ENCODE data around the gene COPZ1.

Gene COPZ1

GRCh38 chr12:54377007-54377406 is 52.1 kb downstream of the COPZ1 start:
- Histone ChIP-seq H3K27me3 (replicated peaks; ENCODE audit: control insufficient read depth, insufficient read depth, low read length) (no peaks in the 10 kb centered on the region; the same call in 1 of the 2 replicates), H3K4me3 (replicated peaks; ENCODE audit: low read depth, low read length) (no peak overlapping the region), H3K36me3 (ENCODE audit: control insufficient read depth, insufficient read depth, low read length) (no peaks in the 10 kb centered on the region; the same call in 1 of the 2 replicates)
- DNase-seq (ENCODE audit: extremely low read depth, insufficient read length): no peak
- no peak for TF ChIP-seq CTCF (IDR thresholded peaks at IDR 0.05; ENCODE audit: insufficient read depth, low read length, poor library complexity, severe bottlenecking)

- TF ChIP-seq CTCF (IDR thresholded peaks at IDR 0.05; ENCODE audit: insufficient read depth, low read length, poor library complexity, severe bottlenecking): no peak
- DNase-seq (ENCODE audit: extremely low read depth, insufficient read length): no peak
- Histone ChIP-seq H3K27me3 (replicated peaks; ENCODE audit: control insufficient read depth, insufficient read depth, low read length) (no peaks in the 10 kb centered on the region; the same call in 1 of the 2 replicates), H3K36me3 (ENCODE audit: control insufficient read depth, insufficient read depth, low read length) (no peaks in the 10 kb centered on the region; the same call in 1 of the 2 replicates), H3K4me3 (replicated peaks; ENCODE audit: low read depth, low read length) (no peak overlapping the region)
Observed at GRCh38 chr12:54377797-54378515, 53.0 kb downstream of the COPZ1 start.

- DNase-seq (ENCODE audit: extremely low read depth, insufficient read length): no peak
- H3K27me3 ChIP-seq (replicated peaks; ENCODE audit: control insufficient read depth, insufficient read depth, low read length): no peaks in the 10 kb centered on the region; the same call in 1 of the 2 replicates
- no peak overlapping the region for H3K4me3 ChIP-seq (replicated peaks; ENCODE audit: low read depth, low read length)
- no peak for TF ChIP-seq CTCF (IDR thresholded peaks at IDR 0.05; ENCODE audit: insufficient read depth, low read length, poor library complexity, severe bottlenecking)
- H3K36me3 ChIP-seq (ENCODE audit: control insufficient read depth, insufficient read depth, low read length): no peaks in the 10 kb centered on the region; the same call in 1 of the 2 replicates
Observed at GRCh38 chr12:54378796-54379397, 54.0 kb downstream of the COPZ1 start.

GRCh38 chr12:54379398-54380201 is 54.7 kb downstream of the COPZ1 start:
- peak; percentile 100 for TF ChIP-seq CTCF (IDR thresholded peaks at IDR 0.05; ENCODE audit: insufficient read depth, low read length, poor library complexity, severe bottlenecking)
- peak; percentile 75 for DNase-seq (ENCODE audit: extremely low read depth, insufficient read length)
- H3K27me3 ChIP-seq (replicated peaks; ENCODE audit: control insufficient read depth, insufficient read depth, low read length): no peaks in the 10 kb centered on the region; the same call in 1 of the 2 replicates
- H3K36me3 ChIP-seq (ENCODE audit: control insufficient read depth, insufficient read depth, low read length): no peaks in the 10 kb centered on the region; the same call in 1 of the 2 replicates
- H3K4me3 ChIP-seq (replicated peaks; ENCODE audit: low read depth, low read length): no peak overlapping the region

GRCh38 chr12:54381136-54381535 is 56.2 kb downstream of the COPZ1 start:
- Histone ChIP-seq H3K27me3 (replicated peaks; ENCODE audit: control insufficient read depth, insufficient read depth, low read length) (no peaks in the 10 kb centered on the region; the same call in 1 of the 2 replicates), H3K36me3 (ENCODE audit: control insufficient read depth, insufficient read depth, low read length) (no peaks in the 10 kb centered on the region; the same call in 1 of the 2 replicates), H3K4me3 (replicated peaks; ENCODE audit: low read depth, low read length) (no peak overlapping the region)
- no peak for TF ChIP-seq CTCF (IDR thresholded peaks at IDR 0.05; ENCODE audit: insufficient read depth, low read length, poor library complexity, severe bottlenecking)
- DNase-seq (ENCODE audit: extremely low read depth, insufficient read length): no peak

All from GM06990 (cell line).